PC-9 (cell line): ENCODE results near the gene PLA2G4D.

ENCODE experiments used
- CTCF ChIP-seq: fragments of 200-600 bp; sonication (generic); conservative IDR thresholded peaks from 2 replicates; pipeline ENCODE4 v1.6.1; 2017; ENCODE audit warnings: mixed run types, antibody characterized with exemption, mild to moderate bottlenecking, moderate library complexity
- EZH2 ChIP-seq: fragments of 200-600 bp; sonication (generic); IDR thresholded peaks from 2 replicates; pipeline ENCODE4 v1.8.0; 2017; ENCODE audit warnings: antibody characterized with exemption, low read depth

- TF ChIP-seq CTCF (no peak), EZH2 (no peak)
These were observed 9.1 kb downstream of the PLA2G4D start for GRCh38 chr15:42085236-42085605.
